H54 (cell line): Measurements from ENCODE around the gene EMC8.

ENCODE experiments used
- DNase-seq: peaks from one replicate; pipeline ENCODE4 v3.0.0; 2011; ENCODE audit warnings: low spot score, mixed read lengths; ENCODE audit not compliant: insufficient read length
- FAIRE-seq: peaks from 3 replicates; lab custom pipeline; 2011; peaks lifted over from hg19 to GRCh38; lab: Jason Lieb, UNC
- POLR2A ChIP-seq: IDR thresholded peaks from 2 replicates; pipeline ENCODE4 v1.6.1; 2011; ENCODE audit warnings: low read depth, mild to moderate bottlenecking, low read length

EMC8 gene

GRCh38 chr16:85777583-85778310 is 21.6 kb downstream of the EMC8 start:
- no peak for TF ChIP-seq POLR2A
- FAIRE-seq (peak; percentile 83), DNase-seq (peak; percentile 74)

DNA sequence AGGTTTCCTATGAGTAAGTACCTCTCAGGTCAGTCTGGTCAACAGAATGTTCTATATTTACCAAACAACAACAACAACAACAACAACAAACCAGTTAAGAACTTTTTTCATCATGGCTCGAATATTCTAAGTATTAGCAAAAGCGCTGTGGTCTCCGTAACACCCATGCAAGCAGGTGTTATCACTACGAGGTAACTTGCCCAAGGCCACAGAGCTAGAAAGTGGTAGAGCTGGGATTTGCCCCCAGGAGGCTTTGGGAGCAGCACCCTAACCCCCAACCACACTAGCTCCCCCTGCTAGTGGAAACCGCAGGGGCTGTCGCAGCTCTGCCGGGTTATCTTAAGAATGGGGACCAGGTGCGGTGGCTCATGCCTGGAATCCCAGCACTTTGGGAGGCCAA is 24.5 kb downstream of the EMC8 start:
- TF ChIP-seq POLR2A, result no peak
- DNase-seq, result no peak
- no peak for FAIRE-seq

DNA sequence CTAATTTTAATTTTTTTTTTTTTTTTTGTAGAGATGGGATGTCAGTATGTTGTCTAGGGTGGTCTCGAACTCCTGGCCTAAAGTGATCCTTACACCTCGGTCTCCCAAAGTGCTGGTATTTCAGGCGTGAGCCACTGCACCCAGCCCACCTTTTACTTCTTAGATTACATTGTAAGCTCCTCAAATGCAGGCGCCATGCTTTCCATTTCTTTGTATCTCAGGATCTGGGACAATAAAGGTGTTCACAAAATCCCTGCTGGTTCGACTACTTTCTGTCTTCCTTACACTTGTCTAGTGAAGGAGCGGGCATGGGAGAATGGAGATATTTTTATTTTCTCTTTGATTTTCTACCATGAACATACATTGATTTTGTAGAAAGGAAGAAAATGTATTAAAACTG is 25.2 kb downstream of the EMC8 start:
- FAIRE-seq, result no peak
- no peak for DNase-seq
- no peak for TF ChIP-seq POLR2A

DNA sequence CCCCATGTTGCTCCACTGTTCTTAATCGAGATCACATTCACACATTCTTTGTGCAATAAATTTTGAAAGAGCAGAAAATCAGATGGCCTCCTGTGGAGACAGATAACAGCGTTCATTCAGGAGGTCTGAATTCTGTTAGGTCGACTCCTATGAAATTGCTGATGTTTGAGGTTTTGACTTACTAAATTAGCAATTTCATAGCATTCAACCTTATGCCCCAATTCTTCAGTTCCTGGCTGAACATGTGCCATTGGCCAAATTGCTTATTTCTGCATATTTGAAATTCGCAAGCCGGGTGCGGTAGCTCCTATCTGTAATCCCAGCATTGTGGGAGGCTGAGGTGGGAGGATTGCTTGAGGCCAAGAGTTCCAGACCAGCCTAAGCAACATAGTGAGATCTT is 26.3 kb downstream of the EMC8 start:
- no peak for DNase-seq
- no peak for FAIRE-seq
- TF ChIP-seq POLR2A, result no peak

DNA sequence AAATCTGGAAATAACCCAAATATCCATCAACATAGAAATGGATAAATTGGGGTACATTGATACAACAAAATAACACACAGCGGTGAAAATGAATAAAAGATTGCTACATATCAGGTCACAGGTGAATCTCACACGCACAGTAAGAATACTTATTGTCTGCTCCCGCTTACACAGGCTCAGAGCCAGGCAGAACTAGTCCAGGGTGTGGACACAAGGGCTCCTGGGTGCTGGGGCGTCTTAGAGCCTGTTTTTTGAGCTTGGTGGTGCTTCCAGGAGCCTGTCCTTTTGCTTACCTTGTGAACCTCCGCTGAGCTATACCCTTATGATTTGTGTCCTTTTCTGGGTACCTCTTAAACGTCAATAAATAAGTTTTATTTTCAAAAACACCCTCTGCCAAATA is 28.6 kb downstream of the EMC8 start:
- no peak for FAIRE-seq
- TF ChIP-seq POLR2A, result no peak
- no peak for DNase-seq

GRCh38 chr16:85768199-85768598 is 31.1 kb downstream of the EMC8 start:
- TF ChIP-seq POLR2A, result no peak
- FAIRE-seq, result no peak
- no peak for DNase-seq

GRCh38 chr16:85767531-85767930 is 31.8 kb downstream of the EMC8 start:
- FAIRE-seq, result peak; percentile 69
- TF ChIP-seq POLR2A, result 0 out of 2 replicates have a peak, but pooled peaks have one; percentile 5
- peak; percentile 95 for DNase-seq

- FAIRE-seq (no peak), DNase-seq (no peak)
- TF ChIP-seq POLR2A, result no peak
These were observed 33.6 kb downstream of the EMC8 start for GRCh38 chr16:85765767-85766166.

DNA sequence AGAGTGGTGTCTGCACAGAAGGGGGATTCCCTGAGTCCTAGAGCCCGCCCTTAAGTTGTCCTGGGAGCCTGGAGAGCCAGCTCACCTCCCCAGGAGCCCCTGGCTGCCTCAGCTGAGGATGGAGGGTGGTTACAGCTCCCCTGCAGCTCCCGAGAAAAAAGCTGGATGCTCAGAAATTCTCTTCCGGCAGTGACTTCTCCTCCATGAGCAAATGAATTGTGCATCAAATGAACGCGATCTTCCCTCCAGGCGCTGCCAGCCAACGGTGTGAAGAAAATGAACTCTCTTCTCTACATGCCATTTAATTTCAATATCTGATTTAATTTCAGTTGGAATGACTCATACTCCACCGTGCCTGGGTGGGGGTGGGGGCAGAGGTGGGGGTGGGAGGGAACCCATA is 34.1 kb downstream of the EMC8 start:
- DNase-seq, result no peak
- TF ChIP-seq POLR2A, result no peak
- no peak for FAIRE-seq

DNA sequence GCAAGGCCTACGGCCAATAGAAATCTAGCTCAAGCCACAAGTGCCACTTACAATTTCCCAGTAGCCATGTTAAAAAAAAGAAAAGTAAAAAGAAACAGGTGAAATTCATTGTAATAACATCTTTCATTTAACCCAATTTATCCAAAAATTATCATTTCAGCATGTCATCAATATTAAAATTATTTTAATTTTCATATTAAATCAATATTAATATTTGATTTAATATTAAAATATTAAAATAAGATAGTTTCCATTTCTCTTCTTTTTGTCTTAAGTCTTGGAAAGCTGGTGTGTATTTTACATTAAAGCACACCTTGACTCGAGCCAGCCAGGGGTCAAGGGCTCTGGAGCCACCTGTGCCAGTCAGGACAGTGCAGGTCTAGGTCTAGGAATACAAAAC is 35.7 kb downstream of the EMC8 start:
- FAIRE-seq (no peak), DNase-seq (no peak)
- no peak for TF ChIP-seq POLR2A

DNA sequence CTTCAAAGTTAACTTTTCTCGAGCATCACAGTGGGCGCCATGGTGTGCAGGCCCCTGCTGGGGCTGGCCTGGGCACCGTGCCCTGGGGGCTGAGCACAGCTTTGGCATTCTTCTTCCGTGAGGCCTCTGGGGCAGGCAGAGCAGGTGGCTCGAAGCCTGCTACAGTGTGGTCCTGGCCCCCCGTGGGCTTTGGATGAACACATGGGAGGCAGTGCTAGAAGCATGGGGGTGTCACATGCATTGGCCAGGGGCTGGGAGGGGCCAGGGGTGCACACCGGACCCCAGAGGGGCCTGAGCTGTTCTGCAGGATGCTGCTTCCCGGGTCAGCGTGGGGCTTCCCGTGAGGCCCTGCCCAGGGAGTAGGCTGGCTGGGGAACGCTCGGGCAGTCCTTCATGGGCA is 36.4 kb downstream of the EMC8 start:
- DNase-seq (no peak), FAIRE-seq (no peak)
- no peak for TF ChIP-seq POLR2A

DNA sequence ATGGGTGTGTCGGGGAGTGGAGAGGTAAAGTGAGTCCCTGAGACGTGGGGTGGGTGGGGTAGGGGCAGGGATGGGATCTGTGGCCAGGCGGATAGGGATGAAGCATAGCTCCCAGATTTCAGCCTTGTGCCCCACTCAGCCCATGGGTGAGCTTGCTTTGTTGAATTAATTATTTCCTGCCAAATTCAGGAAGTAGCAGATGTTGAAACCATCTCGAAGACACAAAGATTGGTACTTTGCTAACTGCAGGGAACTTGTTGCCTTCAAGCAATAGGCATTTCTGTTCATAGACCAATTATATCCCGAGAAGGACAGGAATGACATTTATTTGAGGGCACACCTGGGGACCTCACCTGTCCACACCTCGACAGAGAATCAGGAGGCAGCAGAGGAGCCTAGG is 37.5 kb downstream of the EMC8 start:
- TF ChIP-seq POLR2A, result no peak
- FAIRE-seq, result no peak
- no peak for DNase-seq

- FAIRE-seq, result no peak
- TF ChIP-seq POLR2A, result no peak
- peak; percentile 39 for DNase-seq
These were observed 39.5 kb downstream of the EMC8 start for GRCh38 chr16:85759631-85760419.

GRCh38 chr16:85759136-85759535 is 40.2 kb downstream of the EMC8 start:
- no peak for FAIRE-seq
- no peak for DNase-seq
- TF ChIP-seq POLR2A, result no peak
